ENCODE results near the gene MYLK2.
"Not testable (repeated sequence)": the region's sequence is repeated elsewhere in the genome, so short reads cannot be mapped to it uniquely, and the experiment has no call there.

Gene MYLK2

DNA sequence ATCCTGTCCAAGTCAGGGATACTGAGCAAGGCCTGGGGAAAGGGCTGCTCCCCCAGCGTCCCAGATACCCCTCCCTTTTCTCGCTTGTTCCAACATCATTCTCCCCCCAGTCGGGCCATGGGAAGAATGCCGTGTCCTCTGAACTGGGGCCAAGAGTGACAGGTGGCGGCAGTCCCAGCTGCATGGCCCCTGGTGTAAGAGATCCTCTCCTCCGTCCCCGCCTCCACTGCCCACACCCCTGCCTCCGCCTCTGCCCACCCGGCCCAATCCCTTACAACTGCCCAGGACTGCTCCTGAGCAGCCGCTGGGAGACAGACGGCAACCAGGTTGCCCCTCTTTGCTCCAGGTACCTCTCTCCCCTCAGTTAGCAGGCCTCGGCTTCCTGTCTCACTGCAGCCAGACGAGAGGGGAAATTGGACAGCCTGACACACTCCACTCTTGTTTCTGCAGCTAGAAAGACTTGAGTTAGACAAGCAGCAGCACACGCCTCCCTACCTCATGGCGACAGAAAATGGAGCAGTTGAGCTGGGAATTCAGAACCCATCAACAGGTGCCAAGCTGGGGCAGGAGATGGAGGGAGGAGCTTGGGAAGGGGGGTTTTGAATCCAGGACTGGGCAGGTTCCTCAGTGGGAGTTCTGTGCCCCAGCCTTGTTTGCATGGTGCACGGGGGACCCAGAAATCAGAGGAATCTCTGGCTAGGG lies at the start of gene MYLK2:
Gene MYLK2 (plus strand): TSS at position 274 of the 702 bp plus-strand sequence. CDS start 225 bp downstream, at position 499.
- no peak for DNase-seq (ENCODE audit: low read depth)

- DNase-seq (ENCODE audit: low read depth) = no peak
Measured at GRCh38 chr20:31769681-31770080, 49.5 kb upstream of the MYLK2 start.

DNA sequence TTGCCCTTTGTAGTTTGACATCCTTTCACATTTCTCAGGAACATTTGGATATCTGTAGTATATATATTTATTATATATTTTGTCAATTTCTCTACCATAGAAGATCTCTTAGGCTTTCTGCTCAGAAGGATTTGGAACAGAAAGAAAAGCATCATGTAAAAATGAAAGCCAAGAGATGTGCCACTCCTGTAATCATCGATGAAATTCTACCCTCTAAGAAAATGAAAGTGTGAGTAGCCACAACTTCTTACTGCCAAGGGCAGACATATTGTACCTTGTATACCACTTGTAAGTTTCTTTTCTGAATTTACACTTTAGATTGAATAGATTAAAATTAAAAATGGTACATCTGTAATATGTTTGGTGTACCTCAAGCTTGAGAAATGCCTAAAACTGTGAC lies 48.9 kb upstream of the MYLK2 start:
- no peak for DNase-seq (ENCODE audit: low read depth)

DNA sequence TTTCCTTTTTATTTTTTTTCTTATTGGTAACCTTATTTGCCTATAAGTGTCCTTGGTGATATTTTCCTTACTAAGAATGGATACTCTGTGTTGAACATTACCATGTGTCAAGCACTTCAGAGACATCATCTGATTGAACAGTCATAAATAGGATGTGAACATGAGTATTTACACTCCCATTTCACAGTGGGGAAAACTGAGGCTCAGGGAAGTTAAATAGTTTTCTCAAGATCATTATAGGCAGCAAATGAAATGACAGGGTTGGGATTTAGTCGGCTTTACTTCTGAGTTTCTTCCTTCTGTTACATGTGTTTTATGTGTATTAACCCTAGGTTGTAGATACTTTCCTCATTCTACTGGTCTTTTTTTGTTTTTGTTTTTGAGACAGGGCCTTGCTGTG lies 44.7 kb upstream of the MYLK2 start:
- DNase-seq (ENCODE audit: low read depth) = no peak

- no peak for DNase-seq (ENCODE audit: low read depth)
Measured at GRCh38 chr20:31780839-31781238, 38.3 kb upstream of the MYLK2 start.

DNA sequence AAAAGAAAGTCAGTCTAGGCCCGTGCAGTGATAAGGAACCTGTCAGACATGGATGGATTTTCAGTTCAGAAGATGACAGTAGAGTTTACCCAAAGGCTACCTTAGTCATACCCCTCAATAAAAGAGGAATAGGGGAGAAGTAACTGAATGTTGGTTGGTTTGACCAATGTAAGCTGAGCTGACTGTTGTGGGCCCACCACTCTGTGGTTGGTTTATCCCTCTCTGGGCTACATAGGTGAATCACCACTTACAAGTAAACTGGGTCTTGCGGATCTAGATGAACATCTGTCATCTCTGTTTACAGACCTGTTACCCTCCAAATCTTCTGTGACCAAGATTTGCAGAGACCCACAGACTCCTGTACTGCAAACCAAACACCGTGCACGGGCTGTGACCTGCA lies 37.2 kb upstream of the MYLK2 start:
- no peak for DNase-seq (ENCODE audit: low read depth)

DNA sequence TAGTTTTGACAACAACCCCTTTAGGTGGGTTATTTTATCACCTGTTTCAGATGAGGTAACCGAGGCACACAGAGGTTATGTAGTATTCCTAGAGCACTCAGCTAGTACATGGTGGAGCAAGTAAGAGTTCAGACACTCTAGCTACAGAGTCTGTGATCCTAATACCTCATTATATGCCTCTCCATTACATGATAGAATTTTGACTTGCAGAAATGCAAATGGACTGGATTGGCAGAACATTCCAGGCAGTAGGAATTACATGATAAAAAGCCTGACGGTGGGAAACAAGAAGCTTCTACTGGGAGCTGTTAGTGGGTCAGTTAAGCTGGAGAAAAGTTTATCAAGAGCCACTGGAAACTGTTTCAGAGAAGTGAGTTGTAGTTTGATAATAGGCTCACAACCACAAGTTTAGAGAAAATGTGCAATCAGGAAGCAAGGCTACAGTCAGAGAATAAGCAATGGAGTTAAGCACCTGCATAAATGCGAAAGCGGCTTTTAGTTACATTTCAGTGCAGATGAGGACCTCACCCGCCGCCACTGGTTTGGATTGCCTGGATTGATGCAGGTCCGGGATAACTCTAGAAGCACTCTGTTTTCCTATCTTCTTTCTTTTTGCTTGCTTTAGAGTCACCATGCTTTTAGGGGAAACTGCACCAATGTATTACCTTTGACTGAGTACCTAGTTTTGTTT lies 34.7 kb upstream of the MYLK2 start:
- DNase-seq (ENCODE audit: low read depth) = no peak

- DNase-seq (ENCODE audit: low read depth) = no peak
Measured at GRCh38 chr20:31785089-31785488, 34.1 kb upstream of the MYLK2 start.

GRCh38 chr20:31788578-31788977 lies 30.6 kb upstream of the MYLK2 start:
- no peak for DNase-seq (ENCODE audit: low read depth)

DNA sequence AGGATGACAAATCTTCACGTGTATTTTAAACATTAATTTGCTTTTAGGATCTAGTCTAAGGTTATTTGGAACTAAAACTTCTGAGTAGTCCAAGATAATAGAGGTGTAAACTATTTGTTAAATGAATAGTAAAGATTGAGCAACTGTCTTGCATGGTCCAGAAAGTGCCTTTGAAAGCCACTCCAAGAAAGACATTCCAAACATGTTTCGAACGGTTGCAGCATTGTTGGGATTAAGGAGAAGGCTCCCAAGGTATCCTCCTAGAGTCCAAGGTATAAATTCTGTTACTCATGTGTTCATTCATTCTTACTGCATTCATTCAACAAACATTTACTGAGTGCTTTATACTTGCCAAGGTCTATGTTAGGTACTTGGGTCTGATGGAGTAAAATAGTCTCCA lies 28.8 kb upstream of the MYLK2 start:
- DNase-seq (ENCODE audit: low read depth) = no peak

- DNase-seq (ENCODE audit: low read depth) = no peak
Measured at GRCh38 chr20:31797364-31797763, 21.8 kb upstream of the MYLK2 start.

- no peak for DNase-seq (ENCODE audit: low read depth)
Measured at GRCh38 chr20:31801508-31801907, 17.6 kb upstream of the MYLK2 start.

GRCh38 chr20:31803552-31804291 lies 15.4 kb upstream of the MYLK2 start:
- no peak for DNase-seq (ENCODE audit: low read depth)

DNA sequence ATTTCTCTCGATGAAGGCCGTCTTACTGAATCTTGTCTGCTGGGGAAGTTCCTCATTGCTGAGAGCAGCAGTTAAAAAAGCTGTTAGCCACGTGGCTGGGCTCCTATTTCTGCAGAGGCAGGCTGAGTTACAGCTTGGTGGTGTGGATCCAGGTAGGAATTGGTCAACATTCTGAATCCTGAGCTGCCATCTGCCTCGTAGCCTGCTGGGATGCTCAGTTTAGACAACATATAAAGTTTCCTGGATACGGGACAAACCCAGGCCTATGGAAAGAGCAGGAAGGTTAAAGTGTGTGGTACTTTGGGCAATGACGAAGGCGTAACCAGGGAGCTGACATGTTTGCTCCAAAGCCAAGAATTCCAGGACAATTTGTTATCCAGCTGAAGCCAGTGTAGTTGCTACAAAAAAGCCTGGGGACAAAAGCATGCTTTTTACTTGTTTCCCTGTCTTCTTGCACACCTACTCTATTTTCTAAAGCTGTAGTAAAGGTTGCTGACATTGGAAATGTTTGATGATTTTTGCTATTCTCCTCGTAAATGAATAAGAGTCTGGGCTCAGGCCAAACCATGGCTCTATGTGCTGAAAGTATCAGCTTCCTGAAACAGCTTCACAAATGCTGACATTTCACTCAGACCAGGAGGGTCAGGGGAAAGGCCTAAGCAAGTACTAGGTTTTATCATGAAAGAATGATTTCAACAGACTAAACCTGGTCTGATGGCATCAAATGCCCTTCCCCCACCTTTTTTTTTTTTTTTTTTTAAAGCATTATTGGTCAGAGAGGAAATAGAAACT lies 12.4 kb upstream of the MYLK2 start:
- no peak for DNase-seq (ENCODE audit: low read depth)

DNA sequence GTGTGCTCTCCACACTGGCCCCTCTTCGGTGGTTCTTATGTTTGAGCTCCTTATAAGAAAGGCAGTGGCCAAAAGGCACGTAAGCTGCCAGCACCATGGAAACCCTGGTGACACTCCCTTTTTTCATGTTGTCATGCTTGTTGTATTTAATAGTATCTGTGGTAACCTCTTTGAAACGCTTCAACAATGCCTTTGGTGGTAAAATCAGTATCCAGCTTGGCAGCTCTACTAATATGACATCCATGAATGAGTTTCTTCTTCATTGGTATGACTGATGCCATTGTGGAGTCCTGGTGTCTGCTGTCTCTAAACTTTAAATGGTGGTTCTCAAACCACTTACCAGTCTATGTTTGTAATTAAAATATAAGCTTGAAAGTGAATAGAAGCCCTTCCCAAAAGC lies 10.7 kb upstream of the MYLK2 start:
- no peak for DNase-seq (ENCODE audit: low read depth)

DNA sequence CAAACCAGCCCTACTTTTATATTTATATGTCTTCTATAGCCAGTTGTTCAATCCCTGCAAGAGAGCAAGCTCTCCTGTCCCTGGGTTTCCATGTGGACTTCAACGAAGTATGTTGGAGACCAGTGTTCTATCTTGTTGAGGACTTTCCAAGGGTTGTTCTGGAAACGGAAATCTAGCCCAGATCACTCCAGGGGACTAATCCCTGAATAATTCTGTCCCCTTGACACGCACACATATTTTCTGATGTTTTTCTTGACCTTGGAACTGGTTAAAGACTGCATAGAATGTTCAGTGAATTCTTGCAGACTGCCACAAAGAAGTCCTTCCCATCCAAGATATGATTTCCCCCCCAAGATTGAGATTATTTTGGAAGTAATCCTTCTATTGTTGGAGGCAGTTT lies 9.5 kb upstream of the MYLK2 start:
- no peak for DNase-seq (ENCODE audit: low read depth)

- DNase-seq (ENCODE audit: low read depth) = no peak
Measured at GRCh38 chr20:31811198-31811597, 8.0 kb upstream of the MYLK2 start.

DNA sequence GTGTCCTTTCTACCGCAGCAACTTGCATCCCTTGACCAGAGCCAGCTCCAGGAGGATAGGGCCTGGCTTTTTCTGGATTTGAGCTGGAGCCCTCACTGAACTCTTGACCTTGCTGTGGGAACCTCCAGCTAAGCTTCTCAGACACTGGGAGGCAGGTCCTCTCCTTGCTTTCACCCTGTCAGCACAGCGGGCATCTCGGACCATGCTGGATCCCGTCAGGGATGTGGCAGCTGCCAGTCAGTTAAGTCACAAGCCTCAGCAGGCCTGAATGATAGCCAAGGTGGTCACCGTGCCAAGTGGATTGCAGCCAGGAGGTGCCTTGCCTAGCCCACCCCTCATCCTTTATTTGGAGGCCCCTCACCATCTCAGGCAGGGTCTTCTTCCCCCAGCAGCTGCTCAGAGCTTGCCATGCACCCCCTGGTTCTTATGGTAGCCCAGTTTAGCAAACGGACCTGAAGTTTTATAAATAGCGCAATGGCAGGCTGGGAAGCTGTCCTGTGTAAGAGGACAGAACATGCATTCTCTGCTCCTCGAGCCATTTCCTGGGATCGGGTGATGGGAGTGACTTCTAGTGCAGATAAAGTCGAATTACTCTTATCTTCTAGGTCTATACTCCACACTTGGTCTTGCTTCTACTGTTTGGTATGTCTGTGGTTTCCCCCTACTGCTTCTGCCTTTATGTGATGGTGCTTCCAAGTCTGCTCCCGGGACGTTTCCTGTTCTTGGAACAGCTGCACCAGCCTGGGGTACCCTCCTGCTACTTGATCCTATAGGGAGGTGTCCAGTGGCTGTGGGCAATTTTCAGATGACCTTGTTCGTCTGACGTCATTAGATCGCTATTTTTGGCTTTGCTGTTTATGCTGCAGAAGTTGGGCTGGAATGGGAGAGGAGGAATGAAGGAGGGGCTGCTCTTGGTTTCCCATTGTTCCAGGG lies 7.1 kb upstream of the MYLK2 start:
- no peak for DNase-seq (ENCODE audit: low read depth)

DNA sequence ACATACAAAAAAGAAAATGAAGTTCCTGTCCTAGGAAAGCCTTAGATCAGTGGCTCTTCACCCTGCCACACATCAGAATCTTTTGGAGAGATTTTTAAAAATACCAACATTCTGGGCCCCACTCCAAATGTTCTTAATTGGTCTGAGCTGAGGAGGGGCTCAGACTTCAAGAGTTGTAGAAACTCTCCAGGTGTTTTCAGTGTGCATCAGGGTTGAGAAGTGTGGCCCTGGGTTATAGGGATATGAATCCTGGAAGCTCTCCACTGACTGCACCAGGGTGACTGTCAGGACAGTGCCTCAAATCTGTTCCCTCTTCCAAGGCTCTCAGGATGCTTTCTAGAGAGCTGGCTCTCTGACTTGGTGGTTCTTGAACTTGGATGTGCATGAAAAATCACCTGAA lies 5.5 kb upstream of the MYLK2 start:
- DNase-seq (ENCODE audit: low read depth) = no peak

- DNase-seq (ENCODE audit: low read depth) = not testable (repeated sequence)
Measured at GRCh38 chr20:31814142-31814541, 5.0 kb upstream of the MYLK2 start.

All from fibroblast of the conjunctiva (primary cell).